AML-193 (cell line): ENCODE results near the gene SLC25A44.
"Not testable (repeated sequence)": the region's sequence is repeated elsewhere in the genome, so short reads cannot be mapped to it uniquely, and the experiment has no call there.

ENCODE experiments used
- DNase-seq, 2 experiments: peaks; one replicate each; lab custom pipeline; 2025; lab: John Stamatoyannopoulos, UW

The SLC25A44 gene

GRCh38 chr1:156163712-156164111 lies 30.2 kb upstream of the SLC25A44 start:
- no peak for DNase-seq

- DNase-seq = no peak
Observed at GRCh38 chr1:156164125-156164831, 29.6 kb upstream of the SLC25A44 start.

- DNase-seq = no peak
Observed at GRCh38 chr1:156165083-156165482, 28.8 kb upstream of the SLC25A44 start.

- DNase-seq = no peak
Observed at GRCh38 chr1:156167536-156167935, 26.4 kb upstream of the SLC25A44 start.

- DNase-seq = no peak
Observed at GRCh38 chr1:156172696-156173470, 21.0 kb upstream of the SLC25A44 start.

- DNase-seq = no peak
Observed at GRCh38 chr1:156176610-156177210, 17.2 kb upstream of the SLC25A44 start.

GRCh38 chr1:156177919-156178654 lies 15.8 kb upstream of the SLC25A44 start:
- DNase-seq = no peak

- DNase-seq = no peak
Observed at GRCh38 chr1:156180471-156180870, 13.4 kb upstream of the SLC25A44 start.

GRCh38 chr1:156181391-156181924 lies 12.4 kb upstream of the SLC25A44 start:
- not testable (repeated sequence) for DNase-seq

- not testable (repeated sequence) for DNase-seq
Observed at GRCh38 chr1:156182010-156182779, 11.7 kb upstream of the SLC25A44 start.

GRCh38 chr1:156186347-156187177 lies 7.3 kb upstream of the SLC25A44 start:
- DNase-seq = not testable (repeated sequence)

- DNase-seq = not testable (repeated sequence)
Observed at GRCh38 chr1:156190265-156190664, 3.6 kb upstream of the SLC25A44 start.

- no peak for DNase-seq
Observed at GRCh38 chr1:156191292-156191964, 2.5 kb upstream of the SLC25A44 start.

- DNase-seq = no peak
Observed at GRCh38 chr1:156193208-156193487, 756 bp upstream of the SLC25A44 start.

GRCh38 chr1:156194300-156194652 lies 372 bp downstream of the SLC25A44 start:
- DNase-seq = no peak

- DNase-seq = no peak
Observed at GRCh38 chr1:156195853-156196252, 1.9 kb downstream of the SLC25A44 start.

- DNase-seq = no peak
Observed at GRCh38 chr1:156196445-156196844, 2.5 kb downstream of the SLC25A44 start.

- DNase-seq = no peak
Observed at GRCh38 chr1:156198831-156199349, 5.0 kb downstream of the SLC25A44 start.

GRCh38 chr1:156200044-156200443 lies 6.1 kb downstream of the SLC25A44 start:
- DNase-seq = no peak

GRCh38 chr1:156203331-156203730 lies 9.4 kb downstream of the SLC25A44 start:
- DNase-seq = no peak
